Fibroblast of pulmonary artery (primary cell): Measurements from ENCODE around the gene ATP13A4.

Experiments used
- DNase-seq: peaks from one replicate; pipeline ENCODE4 v3.0.0-alpha.2; 2010; ENCODE audit warnings: low read depth
- H3K4me3 ChIP-seq: replicated peaks from 2 replicates; pipeline ENCODE4 v1.5.1; 2011; ENCODE audit warnings: low read depth, mild to moderate bottlenecking, control low read depth, low read length, moderate library complexity
- TF ChIP-seq, protein P1 (sequence below): IDR thresholded peaks from 2 replicates; pipeline ENCODE4 v1.5.1; 2011; ENCODE audit warnings: mild to moderate bottlenecking, control low read depth, low read length, inconsistent platforms; ENCODE audit errors: missing control alignments

The ATP13A4 gene

DNA sequence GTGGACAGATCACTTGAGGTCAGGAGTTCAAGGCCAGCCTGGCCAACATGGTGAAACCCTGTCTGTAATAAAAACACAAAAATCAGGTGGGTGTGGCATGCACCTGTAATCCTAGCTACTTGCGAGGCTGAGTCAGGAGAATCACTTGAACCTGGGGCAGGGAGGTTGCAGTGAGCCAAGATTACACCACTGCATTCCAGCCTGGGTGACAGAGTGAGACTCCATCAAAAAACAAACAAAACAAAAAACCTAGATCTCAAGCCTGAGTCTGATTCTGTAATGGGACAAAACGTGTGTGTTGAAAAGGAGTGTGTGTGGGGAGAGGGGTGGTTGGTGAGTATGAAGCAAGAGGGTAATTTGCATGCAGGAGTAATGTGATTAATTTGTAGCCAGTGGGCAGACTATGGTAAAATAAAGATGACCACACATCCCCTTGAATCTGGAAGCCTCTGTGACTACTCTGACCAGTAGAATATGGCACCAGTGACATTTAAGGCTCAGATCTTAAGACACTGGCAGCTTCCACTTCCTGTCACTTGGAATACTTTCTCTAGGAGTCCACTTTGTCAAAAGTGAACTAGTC, 19.9 kb upstream of the ATP13A4 start:
- TF ChIP-seq, protein P1, sequence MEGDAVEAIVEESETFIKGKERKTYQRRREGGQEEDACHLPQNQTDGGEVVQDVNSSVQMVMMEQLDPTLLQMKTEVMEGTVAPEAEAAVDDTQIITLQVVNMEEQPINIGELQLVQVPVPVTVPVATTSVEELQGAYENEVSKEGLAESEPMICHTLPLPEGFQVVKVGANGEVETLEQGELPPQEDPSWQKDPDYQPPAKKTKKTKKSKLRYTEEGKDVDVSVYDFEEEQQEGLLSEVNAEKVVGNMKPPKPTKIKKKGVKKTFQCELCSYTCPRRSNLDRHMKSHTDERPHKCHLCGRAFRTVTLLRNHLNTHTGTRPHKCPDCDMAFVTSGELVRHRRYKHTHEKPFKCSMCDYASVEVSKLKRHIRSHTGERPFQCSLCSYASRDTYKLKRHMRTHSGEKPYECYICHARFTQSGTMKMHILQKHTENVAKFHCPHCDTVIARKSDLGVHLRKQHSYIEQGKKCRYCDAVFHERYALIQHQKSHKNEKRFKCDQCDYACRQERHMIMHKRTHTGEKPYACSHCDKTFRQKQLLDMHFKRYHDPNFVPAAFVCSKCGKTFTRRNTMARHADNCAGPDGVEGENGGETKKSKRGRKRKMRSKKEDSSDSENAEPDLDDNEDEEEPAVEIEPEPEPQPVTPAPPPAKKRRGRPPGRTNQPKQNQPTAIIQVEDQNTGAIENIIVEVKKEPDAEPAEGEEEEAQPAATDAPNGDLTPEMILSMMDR: no peak
- no peak overlapping the region for H3K4me3 ChIP-seq
- no peak for DNase-seq

DNA sequence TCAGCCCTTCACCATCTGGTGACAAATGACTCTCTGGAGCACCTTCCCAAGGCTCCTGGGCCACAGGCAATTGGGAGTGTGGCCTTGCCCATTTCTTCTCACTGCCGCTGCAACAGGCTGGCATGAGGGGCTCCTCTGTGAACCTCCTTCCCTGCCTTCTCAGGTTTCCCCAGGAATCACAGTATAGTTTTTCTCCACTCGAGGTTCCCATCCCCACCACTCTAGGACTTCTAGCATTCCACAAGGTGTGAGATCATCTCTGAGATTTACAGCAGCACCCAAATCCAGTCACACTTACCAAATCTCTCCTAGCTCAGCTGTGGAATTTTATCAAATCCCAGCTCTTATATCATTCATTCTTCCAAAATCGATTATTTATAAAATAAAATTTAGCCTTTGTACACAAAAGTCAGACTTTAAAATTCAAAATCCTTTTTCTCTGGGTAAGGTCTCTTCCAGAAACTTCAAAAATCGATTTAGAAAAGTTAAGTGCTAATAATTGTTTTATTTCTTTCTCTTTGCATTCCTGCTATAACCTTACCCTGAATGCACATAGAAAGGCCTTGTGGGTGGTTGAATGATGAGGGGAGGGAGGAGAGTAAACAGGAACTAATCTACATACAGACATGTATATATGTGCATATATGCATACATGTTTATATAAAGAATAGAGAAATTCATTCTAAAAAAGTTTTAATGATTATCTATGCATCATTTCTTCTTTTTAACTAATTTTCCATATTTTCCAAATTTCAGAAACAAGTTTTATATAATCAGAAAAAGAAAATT, 18.9 kb upstream of the ATP13A4 start:
- TF ChIP-seq, protein P1: no peak
- no peak overlapping the region for H3K4me3 ChIP-seq
- no peak for DNase-seq

DNA sequence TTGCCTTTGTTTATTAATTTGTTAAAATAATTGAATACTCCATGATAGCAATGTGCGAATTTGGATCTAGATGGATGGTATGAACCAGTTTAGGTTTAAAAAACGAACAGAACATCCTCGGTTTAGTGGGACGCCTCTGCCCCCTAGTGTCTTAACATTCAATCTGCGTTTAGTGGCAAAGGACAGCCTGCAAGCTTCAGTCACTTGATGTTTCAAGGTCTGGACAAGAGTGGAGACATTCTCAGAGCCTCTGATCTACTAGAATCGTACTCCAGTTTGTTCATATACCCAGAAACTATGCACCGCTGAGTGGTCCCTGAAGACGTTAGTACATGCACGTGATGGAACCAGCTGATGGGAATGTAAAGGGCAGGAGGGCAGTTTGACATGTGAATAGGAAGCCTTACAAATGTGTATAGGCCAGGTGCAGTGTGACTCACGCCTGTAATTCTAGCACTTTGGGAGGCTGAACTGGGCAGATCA, 17.8 kb upstream of the ATP13A4 start:
- no peak overlapping the region for H3K4me3 ChIP-seq
- peak; percentile 76 for DNase-seq

DNA sequence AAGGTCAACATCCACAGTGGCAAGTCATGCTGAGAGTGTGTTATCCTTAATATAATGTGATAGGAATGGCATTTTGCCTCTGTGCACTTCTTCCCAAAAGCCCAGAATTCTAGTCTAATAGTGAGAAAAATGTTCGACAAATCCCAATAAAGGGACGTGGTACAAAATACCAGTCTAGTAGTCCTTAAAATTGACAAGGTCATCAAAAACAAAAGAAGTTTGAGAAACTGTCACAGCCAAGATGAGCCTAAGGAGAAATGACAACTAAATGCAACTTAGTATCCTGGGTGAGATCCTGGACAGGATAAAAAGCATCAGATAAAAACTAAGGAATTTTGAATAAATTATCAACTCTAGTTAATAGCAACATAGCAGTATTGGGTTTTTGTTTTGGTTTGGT, 14.4 kb upstream of the ATP13A4 start:
- H3K4me3 ChIP-seq: no peak overlapping the region

More for the DNA sequence above, 17.8 kb upstream of the ATP13A4 start:
- TF ChIP-seq, protein P1: peak; percentile 86

DNA sequence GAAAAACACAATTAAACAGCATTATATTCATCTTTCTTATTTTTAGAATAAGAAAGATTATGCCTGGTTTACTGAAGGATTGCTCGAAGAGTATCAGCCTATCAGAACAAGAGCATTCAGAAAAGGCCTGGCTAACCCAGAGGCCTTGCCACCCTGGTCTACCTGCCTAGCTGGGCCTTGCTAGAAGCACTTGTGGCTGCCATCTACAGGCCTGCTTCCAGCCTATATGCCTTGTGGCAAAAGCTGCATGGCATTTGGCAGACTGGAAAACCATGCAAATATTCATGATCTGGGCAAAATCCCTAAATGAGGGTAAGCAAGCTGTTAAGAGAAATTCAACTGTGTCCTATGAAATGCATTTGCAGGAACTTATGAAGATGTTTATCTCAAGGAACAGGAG, 9.3 kb upstream of the ATP13A4 start:
- TF ChIP-seq, protein P1: no peak
- H3K4me3 ChIP-seq: no peak overlapping the region
- no peak for DNase-seq

More for the DNA sequence above, 14.4 kb upstream of the ATP13A4 start:
- DNase-seq: no peak
- TF ChIP-seq, protein P1: no peak

DNA sequence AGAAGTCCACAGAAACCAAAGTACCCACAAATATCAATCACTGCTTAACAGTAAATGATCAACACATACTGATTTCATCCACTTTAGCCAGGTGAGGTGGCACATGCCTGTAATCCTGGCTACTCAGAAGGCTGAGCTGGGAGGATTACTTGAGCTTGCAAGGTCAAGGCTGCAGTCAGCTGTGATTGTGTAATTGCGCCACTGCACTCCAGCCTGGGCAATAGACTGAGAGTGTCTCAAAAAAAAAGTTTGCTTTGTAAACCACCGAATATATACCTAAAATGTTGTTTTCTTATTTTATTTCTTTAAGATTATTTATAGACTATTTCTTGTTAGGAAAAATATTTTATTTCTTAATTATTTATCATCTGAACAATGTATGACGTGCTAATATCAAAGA, 8.7 kb upstream of the ATP13A4 start:
- DNase-seq: no peak
- H3K4me3 ChIP-seq: no peak overlapping the region
- TF ChIP-seq, protein P1: no peak
